IMR-90 (cell line): ENCODE results near the gene ZNRD2. TPM values are rescaled to one million over a fixed set of nuclear protein-coding genes. Genes with fewer than 3 reads are reported as not detected.

Source experiments
- ATAC-seq: fragments of 200-7000 bp; cut with Tn5 transposase; 2 replicates; pipeline ENCODE4 v1.9.1; 2020; ENCODE audit warnings: low read depth, mild to moderate bottlenecking, moderate library complexity
- BruUV-seq: library from RNA; stranded (reverse); fragments of 400-500 nt; replicated peaks from 2 replicates; lab custom pipeline; 2021; lab: Mats Ljungman, UMichigan
- CTCF ChIA-PET: fragments of 300-600 bp; formaldehyde crosslinking; extraction: SDS; loops from one replicate; lab custom pipeline; 2021; ENCODE audit warnings: antibody characterized with exemption; lab: Yijun Ruan, JAX
- POLR2A ChIA-PET: fragments of 300-600 bp; sonication (Branson Sonifier 250); formaldehyde crosslinking; loops from one replicate; lab custom pipeline; 2022; ENCODE audit warnings: antibody characterized with exemption; ENCODE audit not compliant: unreplicated experiment; lab: Charles Lee
- DNase-seq: peaks from one replicate; pipeline ENCODE4 v3.0.0; 2013
- H2AFZ ChIP-seq: replicated peaks from 2 replicates; pipeline ENCODE3; 2013; ENCODE audit warnings: low read length, mild to moderate bottlenecking; ENCODE audit not compliant: poor library complexity
- H2AK5ac ChIP-seq: 2 replicates; pipeline ENCODE4 v1.6.1; 2013; ENCODE audit warnings: low read depth, low read length, inconsistent platforms
- H2AK9ac ChIP-seq: replicated peaks from 2 replicates; pipeline ENCODE3; 2013; ENCODE audit warnings: mild to moderate bottlenecking, low read depth, low read length, moderate library complexity; ENCODE audit not compliant: poor library complexity
- H2BK120ac ChIP-seq: 2 replicates; pipeline ENCODE4 v1.6.1; 2013; ENCODE audit warnings: low read depth, low read length, inconsistent platforms
- H2BK15ac ChIP-seq: 3 replicates; pipeline ENCODE4 v1.6.1; 2013; ENCODE audit warnings: low read depth, low read length, inconsistent platforms
- H2BK20ac ChIP-seq: 2 replicates; pipeline ENCODE4 v1.6.1; 2013; ENCODE audit warnings: low read depth, mild to moderate bottlenecking, inconsistent platforms, low read length, moderate library complexity
- H2BK5ac ChIP-seq: 2 replicates; pipeline ENCODE4 v1.6.1; 2013; ENCODE audit warnings: mild to moderate bottlenecking, low read depth, low read length, inconsistent platforms; ENCODE audit not compliant: poor library complexity, severe bottlenecking
- H3K14ac ChIP-seq: replicated peaks from 2 replicates; pipeline ENCODE4 v1.6.1; 2013; ENCODE audit warnings: low read depth, low read length, inconsistent platforms
- H3K18ac ChIP-seq: 2 replicates; pipeline ENCODE4 v1.6.1; 2013; ENCODE audit warnings: low read depth, low read length, control low read depth
- H3K23ac ChIP-seq: 2 replicates; pipeline ENCODE4 v1.6.1; 2013; ENCODE audit warnings: low read depth, low read length, inconsistent platforms
- H3K27ac ChIP-seq: 2 replicates; pipeline ENCODE4 v1.5.1; 2013; ENCODE audit warnings: mild to moderate bottlenecking, control low read depth, low read length; ENCODE audit not compliant: insufficient read depth
- H3K27me3 ChIP-seq: 2 replicates; pipeline ENCODE4 v1.6.1; 2013; ENCODE audit warnings: low read length; ENCODE audit not compliant: control insufficient read depth, insufficient read depth
- H3K36me3 ChIP-seq: 2 replicates; pipeline ENCODE4 v1.6.1; 2013; ENCODE audit warnings: low read length, mixed read lengths; ENCODE audit not compliant: control insufficient read depth, insufficient read depth
- H3K4ac ChIP-seq: 2 replicates; pipeline ENCODE4 v1.6.1; 2013; ENCODE audit warnings: low read depth, low read length, inconsistent platforms
- H3K4me1 ChIP-seq: 2 replicates; pipeline ENCODE4 v1.6.1; 2013; ENCODE audit warnings: low read length, mixed read lengths; ENCODE audit not compliant: control insufficient read depth, insufficient read depth
- H3K4me2 ChIP-seq: 2 replicates; pipeline ENCODE4 v1.6.1; 2013; ENCODE audit warnings: low read depth, mild to moderate bottlenecking, control low read depth, low read length, moderate library complexity
- H3K4me3 ChIP-seq: 2 replicates; pipeline ENCODE4 v1.5.1; 2013; ENCODE audit warnings: low read depth, mild to moderate bottlenecking, control low read depth, low read length, moderate library complexity; ENCODE audit not compliant: insufficient read depth
- H3K56ac ChIP-seq: 2 replicates; pipeline ENCODE4 v1.6.1; 2013; ENCODE audit warnings: low read length, inconsistent platforms; ENCODE audit not compliant: insufficient read depth; ENCODE audit errors: extremely low read depth
- H3K79me1 ChIP-seq, 2 experiments: 2 replicates each; pipeline ENCODE4 v1.6.1; 2013; ENCODE audit warnings: low read length in 2 of 2, inconsistent platforms in 1 of 2, low read depth in 1 of 2
- H3K9ac ChIP-seq: 2 replicates; pipeline ENCODE4 v1.6.1; 2013; ENCODE audit warnings: low read depth, low read length, control low read depth
- H3K9me1 ChIP-seq: 2 replicates; pipeline ENCODE4 v1.6.1; 2013; ENCODE audit warnings: low read length, inconsistent platforms; ENCODE audit not compliant: insufficient read depth
- H3K9me3 ChIP-seq: 2 replicates; pipeline ENCODE4 v1.6.1; 2013; ENCODE audit warnings: low read length; ENCODE audit not compliant: control insufficient read depth, insufficient read depth
- H4K20me1 ChIP-seq: 2 replicates; pipeline ENCODE4 v1.6.1; 2013; ENCODE audit warnings: low read length, inconsistent platforms; ENCODE audit not compliant: insufficient read depth
- H4K5ac ChIP-seq: 2 replicates; pipeline ENCODE4 v1.6.1; 2013; ENCODE audit warnings: mild to moderate bottlenecking, low read depth, low read length, control low read depth
- H4K8ac ChIP-seq, 2 experiments: 2 replicates each; pipeline ENCODE4 v1.6.1; 2013; ENCODE audit warnings: low read depth in 2 of 2, low read length in 2 of 2, control low read depth in 1 of 2, inconsistent platforms in 1 of 2
- H4K91ac ChIP-seq: 2 replicates; pipeline ENCODE4 v1.6.1; 2013; ENCODE audit warnings: low read depth, low read length, inconsistent platforms; ENCODE audit not compliant: insufficient read depth
- BHLHE40 ChIP-seq: fragments of 150-350 bp; IDR thresholded peaks from 2 replicates; pipeline ENCODE4 v1.6.1; 2016; ENCODE audit warnings: mild to moderate bottlenecking, low read depth, low read length
- CEBPB ChIP-seq: IDR thresholded peaks from 2 replicates; pipeline ENCODE4 v1.6.1; 2012; ENCODE audit warnings: low read depth, low read length, improper control_type of control experiment
- CHD1 ChIP-seq: IDR thresholded peaks from 2 replicates; pipeline ENCODE4 v1.6.1; 2012; ENCODE audit warnings: low read depth, low read length, improper control_type of control experiment
- FOS ChIP-seq: fragments of 150-350 bp; IDR thresholded peaks from 2 replicates; pipeline ENCODE4 v1.6.1; 2016; ENCODE audit warnings: low read depth, low read length
- MAFK ChIP-seq: IDR thresholded peaks from 2 replicates; pipeline ENCODE4 v1.6.1; 2012; ENCODE audit warnings: low read depth, low read length, improper control_type of control experiment
- MAZ ChIP-seq: IDR thresholded peaks from 2 replicates; pipeline ENCODE4 v1.6.1; 2012; ENCODE audit warnings: low read depth, mild to moderate bottlenecking, low read length, improper control_type of control experiment, moderate library complexity, borderline replicate concordance
- MXI1 ChIP-seq: IDR thresholded peaks from 2 replicates; pipeline ENCODE4 v1.6.1; 2012; ENCODE audit warnings: low read depth, mild to moderate bottlenecking, low read length, moderate library complexity, borderline replicate concordance
- NFE2L2 ChIP-seq: fragments of 150-350 bp; IDR thresholded peaks from 2 replicates; pipeline ENCODE4 v1.6.1; 2016; ENCODE audit warnings: low read depth, mild to moderate bottlenecking, low read length
- POLR2A ChIP-seq: IDR thresholded peaks from 2 replicates; pipeline ENCODE4 v1.6.1; 2012; ENCODE audit warnings: mild to moderate bottlenecking, low read depth, low read length
- RAD21 ChIP-seq: IDR thresholded peaks from 2 replicates; pipeline ENCODE4 v1.6.1; 2012; ENCODE audit warnings: low read length, improper control_type of control experiment
- RCOR1 ChIP-seq: IDR thresholded peaks from 2 replicates; pipeline ENCODE4 v1.6.1; 2012; ENCODE audit warnings: mild to moderate bottlenecking, low read length, improper control_type of control experiment; ENCODE audit not compliant: insufficient replicate concordance
- RFX5 ChIP-seq: IDR thresholded peaks from 2 replicates; pipeline ENCODE4 v1.8.0; 2012; ENCODE audit warnings: low read depth, mild to moderate bottlenecking, low read length, moderate library complexity
- SMC3 ChIP-seq: fragments of 150-350 bp; IDR thresholded peaks from 2 replicates; pipeline ENCODE4 v1.6.1; 2016; ENCODE audit warnings: low read depth, mild to moderate bottlenecking, antibody characterized with exemption, low read length, moderate library complexity
- WGBS, 2 experiments: methylation state at CpG; one replicate each; pipeline versions ENCODE4 v1.1.5 to v1.1.7; 2013; ENCODE audit warnings: missing lambda C conversion rate in 2 of 2; ENCODE audit not compliant: insufficient read length in 1 of 2; ENCODE audit errors: extremely low coverage in 2 of 2; 5-methylcytosine and 5-hydroxymethylcytosine counted together
- dilution Hi-C: fragments of 300-500 bp; cut with HindIII; formaldehyde crosslinking; loops from one replicate; pipeline ENCODE4 v1.14.3; 2018; ENCODE audit warnings: low sequenced_read_pairs; ENCODE audit not compliant: unreplicated experiment
- in situ Hi-C: fragments of 300-500 bp; cut with MboI; formaldehyde crosslinking; loops from 3 replicates; pipeline ENCODE4 v1.14.3; 2019; ENCODE audit warnings: low sequenced_read_pairs, inconsistent platforms, mixed read lengths
- intact Hi-C: fragments of 100-400 bp; cut with micrococcal nuclease; formaldehyde crosslinking; loops from 2 replicates; pipeline ENCODE4 v1.10.0; 2022
- polyA plus RNA-seq, 3 experiments: library from polyadenylated mRNA; depleted of rRNA; stranded (reverse); fragments of >200 nt; gene quantifications; 2 replicates each; pipeline ENCODE4 v1.2.3, GENCODE V29; 2012; ENCODE audit warnings: low replicate concordance in 1 of 3
- total RNA-seq: library from RNA; depleted of rRNA; stranded (reverse); fragments of >200 nt; gene quantifications from 2 replicates; pipeline ENCODE4 v1.2.3, GENCODE V29; 2012
- TF ChIP-seq, protein P1 (sequence below): fragments of 150-350 bp; IDR thresholded peaks from 2 replicates; pipeline ENCODE4 v1.6.1; 2016; ENCODE audit warnings: low read depth, mild to moderate bottlenecking, low read length, moderate library complexity, borderline replicate concordance
- TF ChIP-seq, protein P2 (sequence below): conservative IDR thresholded peaks from 2 replicates; pipeline ENCODE4 v1.5.1; 2012; ENCODE audit warnings: mild to moderate bottlenecking, low read depth, low read length, improper control_type of control experiment
- TF ChIP-seq, protein P3 (sequence below): fragments of 150-350 bp; IDR thresholded peaks from 2 replicates; pipeline ENCODE4 v1.6.1; 2017; ENCODE audit warnings: mild to moderate bottlenecking, antibody characterized with exemption, low read length, low read depth

Gene ZNRD2
- total and polyA plus RNA-seq, 2 of the 4 experiments (the other 2 are of a cell fraction): 75.6 to 90.3 TPM

DNA sequence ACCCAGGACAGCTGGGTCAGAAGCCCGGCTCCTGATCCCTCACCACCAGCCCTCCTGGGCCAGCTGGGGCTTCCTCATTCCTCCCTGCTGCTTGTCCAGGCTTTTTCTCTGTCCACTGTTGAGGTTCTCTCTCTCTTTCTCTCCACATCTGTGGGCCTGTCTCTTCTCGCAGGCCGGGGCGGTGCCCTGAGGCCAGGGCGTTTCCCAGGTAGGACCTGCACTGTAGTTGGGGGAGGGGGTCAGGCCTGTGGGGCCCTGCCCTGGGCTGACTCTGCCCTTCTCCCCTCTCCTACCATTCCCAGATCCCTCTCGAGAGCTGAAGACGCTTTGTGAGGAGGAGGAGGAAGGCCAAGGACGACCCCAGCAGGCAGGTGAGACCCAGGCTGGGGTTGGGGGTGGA is 10.5 kb downstream of the ZNRD2 start:
- Histone ChIP-seq H4K5ac (no peak overlapping the region), H3K27ac (no peak overlapping the region), H3K18ac (no peak overlapping the region), H2BK15ac (no peak overlapping the region), H3K79me1 (peaks cover 15 to 40% of the 10 kb centered on the region in 2 experiments; a peak in 3 of 4 replicates), H3K56ac (no peak overlapping the region), H2AK9ac (no peak overlapping the region), H3K9ac (no peak overlapping the region), H3K9me1 (no peaks in the 10 kb centered on the region; the same call in 1 of the 2 replicates), H2AK5ac (no peak overlapping the region), H3K4me1 (peaks cover 17% of the 10 kb centered on the region), H2BK5ac (no peak overlapping the region), H3K9me3 (no peaks in the 10 kb centered on the region), H3K14ac (no peak overlapping the region), H3K4me3 (no peak overlapping the region), H4K8ac (no peak overlapping the region), H3K27me3 (no peaks in the 10 kb centered on the region), H4K91ac (no peak overlapping the region), H3K23ac (no peak overlapping the region), H3K36me3 (peaks cover 39% of the 10 kb centered on the region; the same call in 1 of the 2 replicates), H2AFZ (no peak overlapping the region), H3K4ac (no peak overlapping the region), H4K20me1 (peaks cover 7% of the 10 kb centered on the region), H2BK20ac (no peak overlapping the region), H3K4me2 (no peak overlapping the region), H2BK120ac (no peak overlapping the region)
- TF ChIP-seq MAFK: no peak
- TF ChIP-seq, protein P1, sequence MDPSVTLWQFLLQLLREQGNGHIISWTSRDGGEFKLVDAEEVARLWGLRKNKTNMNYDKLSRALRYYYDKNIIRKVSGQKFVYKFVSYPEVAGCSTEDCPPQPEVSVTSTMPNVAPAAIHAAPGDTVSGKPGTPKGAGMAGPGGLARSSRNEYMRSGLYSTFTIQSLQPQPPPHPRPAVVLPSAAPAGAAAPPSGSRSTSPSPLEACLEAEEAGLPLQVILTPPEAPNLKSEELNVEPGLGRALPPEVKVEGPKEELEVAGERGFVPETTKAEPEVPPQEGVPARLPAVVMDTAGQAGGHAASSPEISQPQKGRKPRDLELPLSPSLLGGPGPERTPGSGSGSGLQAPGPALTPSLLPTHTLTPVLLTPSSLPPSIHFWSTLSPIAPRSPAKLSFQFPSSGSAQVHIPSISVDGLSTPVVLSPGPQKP: no peak
- TF ChIP-seq MXI1: no peak
- TF ChIP-seq BHLHE40: no peak
- TF ChIP-seq SMC3: no peak
- no peak for TF ChIP-seq CEBPB
- TF ChIP-seq RFX5: no peak
- TF ChIP-seq MAZ: no peak
- no peak for TF ChIP-seq NFE2L2
- no peak for TF ChIP-seq CHD1
- no peak for TF ChIP-seq FOS
- no peak for TF ChIP-seq POLR2A
- TF ChIP-seq, protein P2, sequence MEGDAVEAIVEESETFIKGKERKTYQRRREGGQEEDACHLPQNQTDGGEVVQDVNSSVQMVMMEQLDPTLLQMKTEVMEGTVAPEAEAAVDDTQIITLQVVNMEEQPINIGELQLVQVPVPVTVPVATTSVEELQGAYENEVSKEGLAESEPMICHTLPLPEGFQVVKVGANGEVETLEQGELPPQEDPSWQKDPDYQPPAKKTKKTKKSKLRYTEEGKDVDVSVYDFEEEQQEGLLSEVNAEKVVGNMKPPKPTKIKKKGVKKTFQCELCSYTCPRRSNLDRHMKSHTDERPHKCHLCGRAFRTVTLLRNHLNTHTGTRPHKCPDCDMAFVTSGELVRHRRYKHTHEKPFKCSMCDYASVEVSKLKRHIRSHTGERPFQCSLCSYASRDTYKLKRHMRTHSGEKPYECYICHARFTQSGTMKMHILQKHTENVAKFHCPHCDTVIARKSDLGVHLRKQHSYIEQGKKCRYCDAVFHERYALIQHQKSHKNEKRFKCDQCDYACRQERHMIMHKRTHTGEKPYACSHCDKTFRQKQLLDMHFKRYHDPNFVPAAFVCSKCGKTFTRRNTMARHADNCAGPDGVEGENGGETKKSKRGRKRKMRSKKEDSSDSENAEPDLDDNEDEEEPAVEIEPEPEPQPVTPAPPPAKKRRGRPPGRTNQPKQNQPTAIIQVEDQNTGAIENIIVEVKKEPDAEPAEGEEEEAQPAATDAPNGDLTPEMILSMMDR: no peak
- TF ChIP-seq RCOR1: no peak
- no peak for TF ChIP-seq RAD21
- TF ChIP-seq, protein P3, sequence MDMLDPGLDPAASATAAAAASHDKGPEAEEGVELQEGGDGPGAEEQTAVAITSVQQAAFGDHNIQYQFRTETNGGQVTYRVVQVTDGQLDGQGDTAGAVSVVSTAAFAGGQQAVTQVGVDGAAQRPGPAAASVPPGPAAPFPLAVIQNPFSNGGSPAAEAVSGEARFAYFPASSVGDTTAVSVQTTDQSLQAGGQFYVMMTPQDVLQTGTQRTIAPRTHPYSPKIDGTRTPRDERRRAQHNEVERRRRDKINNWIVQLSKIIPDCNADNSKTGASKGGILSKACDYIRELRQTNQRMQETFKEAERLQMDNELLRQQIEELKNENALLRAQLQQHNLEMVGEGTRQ: no peak
- DNase-seq: no peak
- BruUV-seq: no TSS peak
- dilution Hi-C loops (no loop called here), intact Hi-C loops (no loop called here), in situ Hi-C loops (no loop called here)
- no CpG with 5 or more reads among the region's 8 CpGs for WGBS, 2 experiments
- CTCF ChIA-PET: no interaction called here
- POLR2A ChIA-PET: no interaction called here
- no peak for ATAC-seq
